ENCODE results near the gene CENPL.
"Not testable (repeated sequence)": the region's sequence is repeated elsewhere in the genome, so short reads cannot be mapped to it uniquely, and the experiment has no call there.

CENPL gene

GRCh38 chr1:173863224-173864161 lies 38.8 kb upstream of the CENPL start:
- H3K4me3 ChIP-seq (ENCODE audit: low read length), result no peak overlapping the region
- no peak for TF ChIP-seq ZNF274 (IDR thresholded peaks at IDR 0.05; ENCODE audit: low read depth, low read length)

- TF ChIP-seq ZNF274 (IDR thresholded peaks at IDR 0.05; ENCODE audit: low read depth, low read length), result no peak
- no peak overlapping the region for H3K4me3 ChIP-seq (ENCODE audit: low read length)
Measured at GRCh38 chr1:173862769-173863223, 38.1 kb upstream of the CENPL start.

- H3K4me3 ChIP-seq (ENCODE audit: low read length), result not testable (repeated sequence)
Measured at GRCh38 chr1:173862146-173862768, 37.6 kb upstream of the CENPL start.

GRCh38 chr1:173861731-173862145 lies 37.1 kb upstream of the CENPL start:
- TF ChIP-seq ZNF274 (IDR thresholded peaks at IDR 0.05; ENCODE audit: low read depth, low read length), result no peak

GRCh38 chr1:173860065-173860464 lies 35.4 kb upstream of the CENPL start:
- no peak for TF ChIP-seq ZNF274 (IDR thresholded peaks at IDR 0.05; ENCODE audit: low read depth, low read length)
- H3K4me3 ChIP-seq (ENCODE audit: low read length), result no peak overlapping the region

More at GRCh38 chr1:173861731-173862145, 37.1 kb upstream of the CENPL start:
- H3K4me3 ChIP-seq (ENCODE audit: low read length), result no peak overlapping the region

GRCh38 chr1:173859547-173859946 lies 34.9 kb upstream of the CENPL start:
- H3K4me3 ChIP-seq (ENCODE audit: low read length), result not testable (repeated sequence)

GRCh38 chr1:173857363-173857917 lies 32.8 kb upstream of the CENPL start:
- no peak overlapping the region for H3K4me3 ChIP-seq (ENCODE audit: low read length)
- no peak for TF ChIP-seq ZNF274 (IDR thresholded peaks at IDR 0.05; ENCODE audit: low read depth, low read length)

- no peak overlapping the region for H3K4me3 ChIP-seq (ENCODE audit: low read length)
- TF ChIP-seq ZNF274 (IDR thresholded peaks at IDR 0.05; ENCODE audit: low read depth, low read length), result no peak
Measured at GRCh38 chr1:173856903-173857302, 32.2 kb upstream of the CENPL start.

- no peak for TF ChIP-seq ZNF274 (IDR thresholded peaks at IDR 0.05; ENCODE audit: low read depth, low read length)
- no peak overlapping the region for H3K4me3 ChIP-seq (ENCODE audit: low read length)
Measured at GRCh38 chr1:173856014-173856413, 31.3 kb upstream of the CENPL start.

GRCh38 chr1:173853074-173853473 lies 28.4 kb upstream of the CENPL start:
- no peak overlapping the region for H3K4me3 ChIP-seq (ENCODE audit: low read length)

GRCh38 chr1:173852105-173852504 lies 27.4 kb upstream of the CENPL start:
- TF ChIP-seq ZNF274 (IDR thresholded peaks at IDR 0.05; ENCODE audit: low read depth, low read length), result no peak
- H3K4me3 ChIP-seq (ENCODE audit: low read length), result no peak overlapping the region

More at GRCh38 chr1:173853074-173853473, 28.4 kb upstream of the CENPL start:
- no peak for TF ChIP-seq ZNF274 (IDR thresholded peaks at IDR 0.05; ENCODE audit: low read depth, low read length)

- no peak for TF ChIP-seq ZNF274 (IDR thresholded peaks at IDR 0.05; ENCODE audit: low read depth, low read length)
- H3K4me3 ChIP-seq (ENCODE audit: low read length), result no peak overlapping the region
Measured at GRCh38 chr1:173832748-173833147, 8.1 kb upstream of the CENPL start.

- TF ChIP-seq ZNF274 (IDR thresholded peaks at IDR 0.05; ENCODE audit: low read depth, low read length), result no peak
- H3K4me3 ChIP-seq (ENCODE audit: low read length), result no peak overlapping the region
Measured at GRCh38 chr1:173827611-173828010, 2.9 kb upstream of the CENPL start.

- TF ChIP-seq ZNF274 (IDR thresholded peaks at IDR 0.05; ENCODE audit: low read depth, low read length), result no peak
- peak overlapping the region; percentile 94 for H3K4me3 ChIP-seq (ENCODE audit: low read length)
Measured at GRCh38 chr1:173823781-173824314, 835 bp downstream of the CENPL start.

All from GM08714 (cell line).